ENCODE data around the gene DOC2B. TPM values are rescaled to one million over a fixed set of nuclear protein-coding genes. Genes with fewer than 3 reads are reported as not detected.
"Not testable (repeated sequence)": the region's sequence is repeated elsewhere in the genome, so short reads cannot be mapped to it uniquely, and the experiment has no call there.

The DOC2B gene
- total and polyA plus RNA-seq, 2 donors: 2.9 to 4.4 TPM

DNA sequence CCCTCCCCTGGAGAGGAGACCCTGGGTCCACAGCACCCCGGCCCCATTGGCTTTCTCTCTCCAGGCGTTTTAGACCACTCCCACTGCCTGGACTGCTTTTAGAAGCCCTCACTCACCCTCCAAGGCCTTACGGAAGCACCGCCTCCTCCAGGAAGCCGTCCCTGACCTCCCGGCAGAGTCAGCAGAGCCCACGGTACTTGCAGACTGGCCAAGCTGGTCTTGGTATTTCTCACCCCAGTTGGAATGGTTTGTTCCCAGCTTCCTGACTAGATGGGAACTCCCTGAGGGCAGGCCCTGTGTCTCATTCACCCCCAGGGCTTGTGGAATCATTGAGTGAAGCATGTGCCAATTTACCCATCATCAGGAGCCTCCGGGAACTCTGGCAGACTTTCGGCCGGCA, 34.9 kb downstream of the DOC2B start:
- H3K27ac ChIP-seq (ENCODE audit: low read depth in 1 of 2, low read length in 1 of 2): no peak overlapping the region
- no peaks in the 10 kb centered on the region for H3K9me3 ChIP-seq (ENCODE audit: control insufficient read depth in 2 of 2, insufficient read depth in 1 of 2, low read length in 1 of 2)
- H3K4me3 ChIP-seq (ENCODE audit: low read length in 2 of 2): no peak overlapping the region
- no peaks in the 10 kb centered on the region for H3K36me3 ChIP-seq (ENCODE audit: control insufficient read depth in 2 of 2, insufficient read depth in 2 of 2, low read length in 1 of 2)
- H3K27me3 ChIP-seq (ENCODE audit: control insufficient read depth in 2 of 2, insufficient read depth in 1 of 2, low read length in 1 of 2): peaks cover 8 to 15% of the 10 kb centered on the region in 2 donors
- H3K4me1 ChIP-seq (ENCODE audit: control insufficient read depth in 2 of 2, insufficient read depth in 2 of 2, low read length in 2 of 2): no peaks in the 10 kb centered on the region
- 94% methylated on average over 10 of the region's 10 CpGs for WGBS
- DNase-seq (ENCODE audit: low read depth in 6 of 9, low spot score in 9 of 9): no peak

DNA sequence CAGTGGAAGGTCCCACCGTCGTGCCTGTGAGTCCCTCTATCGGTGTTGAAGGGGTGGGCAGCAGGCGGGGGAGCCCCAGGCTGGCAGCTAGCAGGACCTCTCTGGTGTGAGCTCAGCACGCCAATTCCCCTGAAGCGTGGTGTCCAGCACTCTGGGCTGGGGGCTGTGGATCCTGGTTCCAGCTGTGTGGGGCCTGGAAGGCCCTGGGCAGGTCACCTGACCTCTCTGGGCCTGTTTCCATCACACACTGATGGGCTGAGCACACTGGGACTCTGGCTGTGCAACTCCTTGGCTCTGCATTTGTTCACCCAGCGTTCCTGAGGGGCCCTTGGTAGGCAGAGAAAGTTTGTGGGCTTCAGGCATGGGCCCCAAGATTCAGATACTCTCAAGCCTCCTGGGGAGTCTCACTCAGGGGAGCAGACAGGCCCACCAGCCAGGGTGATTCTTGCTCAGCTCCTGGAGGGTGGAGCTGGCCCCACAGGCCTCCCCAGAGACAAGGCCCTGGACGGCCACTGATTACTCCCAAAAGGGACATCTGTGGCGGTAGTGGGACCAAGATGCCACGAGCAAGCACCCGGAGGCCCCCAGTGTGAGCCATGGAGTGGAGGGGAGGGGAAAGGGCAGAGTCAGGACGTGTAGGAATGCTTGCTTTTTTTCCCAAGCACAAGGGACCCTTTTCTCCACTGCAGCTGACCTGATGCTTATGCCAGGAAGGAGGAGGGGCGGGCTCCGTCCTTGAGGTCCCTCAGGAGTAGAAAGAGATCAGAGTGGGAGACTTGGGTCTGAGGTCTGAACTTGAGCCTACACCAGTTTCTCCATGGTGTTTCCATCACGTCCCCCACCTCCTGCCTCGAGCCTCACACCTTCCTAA, 35.5 kb downstream of the DOC2B start:
- DNase-seq (ENCODE audit: low read depth in 6 of 9, low spot score in 9 of 9): no peak
- H3K27ac ChIP-seq (ENCODE audit: low read depth in 1 of 2, low read length in 1 of 2): no peak overlapping the region
- 95% methylated on average over 16 of the region's 16 CpGs for WGBS

DNA sequence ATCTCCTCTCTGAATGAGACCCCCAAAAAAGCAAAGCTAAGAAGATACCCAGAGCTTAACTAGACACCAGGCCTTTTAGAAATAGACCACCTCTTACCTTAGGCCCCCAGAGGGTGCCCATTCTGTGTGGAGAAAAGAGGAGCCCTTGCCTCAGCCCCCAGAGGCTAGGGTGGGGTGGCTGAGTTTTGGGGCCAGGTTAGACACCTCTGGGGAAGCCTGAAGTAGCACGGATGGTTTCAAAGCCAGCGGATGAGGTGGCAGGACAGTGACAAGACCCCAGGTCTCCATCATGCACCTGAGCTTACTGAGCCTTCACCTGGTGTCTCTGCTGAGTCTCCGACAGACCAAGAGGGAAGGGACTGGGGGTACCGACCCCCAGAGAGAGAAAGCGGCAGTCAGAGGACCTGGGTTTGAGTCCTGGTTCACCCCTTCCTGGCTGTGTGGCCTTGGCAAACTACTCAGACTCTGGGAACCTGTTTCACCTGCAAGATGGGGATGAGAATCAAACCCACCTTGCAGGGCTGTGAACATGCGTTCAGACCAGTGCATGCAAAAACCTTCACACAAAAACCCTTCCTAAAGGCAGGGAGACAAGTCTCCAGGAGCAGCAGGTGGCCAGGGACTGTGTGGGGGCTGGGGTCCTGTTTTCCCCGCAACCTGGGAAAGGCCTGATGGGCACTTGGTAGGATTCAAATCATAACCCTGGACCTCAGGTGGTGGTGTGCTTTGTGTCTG, 36.3 kb downstream of the DOC2B start:
- DNase-seq (ENCODE audit: low read depth in 6 of 9, low spot score in 9 of 9): no peak
- H3K27me3 ChIP-seq (ENCODE audit: control insufficient read depth in 2 of 2, insufficient read depth in 1 of 2, low read length in 1 of 2): peaks cover 8 to 15% of the 10 kb centered on the region in 2 donors
- H3K4me3 ChIP-seq (ENCODE audit: low read length in 2 of 2): no peak overlapping the region
- H3K27ac ChIP-seq (ENCODE audit: low read depth in 1 of 2, low read length in 1 of 2): no peak overlapping the region
- no peaks in the 10 kb centered on the region for H3K9me3 ChIP-seq (ENCODE audit: control insufficient read depth in 2 of 2, insufficient read depth in 1 of 2, low read length in 1 of 2)
- WGBS: 96% methylated on average over 7 of the region's 7 CpGs
- H3K36me3 ChIP-seq (ENCODE audit: control insufficient read depth in 2 of 2, insufficient read depth in 2 of 2, low read length in 1 of 2): no peaks in the 10 kb centered on the region
- H3K4me1 ChIP-seq (ENCODE audit: control insufficient read depth in 2 of 2, insufficient read depth in 2 of 2, low read length in 2 of 2): no peaks in the 10 kb centered on the region

More for the DNA sequence above, 35.5 kb downstream of the DOC2B start:
- no peaks in the 10 kb centered on the region for H3K4me1 ChIP-seq (ENCODE audit: control insufficient read depth in 2 of 2, insufficient read depth in 2 of 2, low read length in 2 of 2)
- H3K36me3 ChIP-seq (ENCODE audit: control insufficient read depth in 2 of 2, insufficient read depth in 2 of 2, low read length in 1 of 2): no peaks in the 10 kb centered on the region
- peaks cover 8 to 15% of the 10 kb centered on the region in 2 donors for H3K27me3 ChIP-seq (ENCODE audit: control insufficient read depth in 2 of 2, insufficient read depth in 1 of 2, low read length in 1 of 2)
- no peaks in the 10 kb centered on the region for H3K9me3 ChIP-seq (ENCODE audit: control insufficient read depth in 2 of 2, insufficient read depth in 1 of 2, low read length in 1 of 2)
- no peak overlapping the region for H3K4me3 ChIP-seq (ENCODE audit: low read length in 2 of 2)

DNA sequence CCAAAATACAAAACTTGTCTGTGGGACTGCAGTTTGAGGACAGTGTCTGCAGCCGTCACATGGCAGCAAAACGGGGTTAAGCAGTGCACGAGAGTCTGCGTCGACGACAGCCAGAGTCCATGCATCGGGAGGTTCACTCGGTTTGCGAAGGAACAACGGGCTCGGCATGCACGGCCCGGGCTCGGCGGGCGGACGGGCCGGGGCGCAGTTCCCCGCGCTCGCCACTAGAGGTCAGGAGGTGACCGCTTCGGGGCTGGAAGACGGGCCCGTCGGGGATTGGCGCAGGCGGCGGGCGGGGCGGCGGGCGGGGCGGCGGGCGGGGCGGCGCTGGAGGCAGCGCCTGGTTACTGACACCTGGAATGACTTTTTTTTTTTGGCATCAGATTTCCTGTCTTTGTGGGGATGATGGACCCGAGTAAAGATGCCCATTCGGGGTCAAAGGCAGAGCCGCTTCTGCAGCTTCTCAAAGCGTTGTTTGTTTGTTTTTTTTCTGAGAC, 37.6 kb downstream of the DOC2B start:
- no peaks in the 10 kb centered on the region for H3K36me3 ChIP-seq (ENCODE audit: control insufficient read depth in 2 of 2, insufficient read depth in 2 of 2, low read length in 1 of 2)
- no peak overlapping the region for H3K27ac ChIP-seq (ENCODE audit: low read depth in 1 of 2, low read length in 1 of 2)
- no peaks in the 10 kb centered on the region for H3K4me1 ChIP-seq (ENCODE audit: control insufficient read depth in 2 of 2, insufficient read depth in 2 of 2, low read length in 2 of 2)
- WGBS: 3% methylated on average over 44 of the region's 44 CpGs
- no peaks in the 10 kb centered on the region for H3K9me3 ChIP-seq (ENCODE audit: control insufficient read depth in 2 of 2, insufficient read depth in 1 of 2, low read length in 1 of 2)
- DNase-seq (ENCODE audit: low read depth in 6 of 9, low spot score in 9 of 9): peak; percentile 18 to 76 (median 54)
- H3K27me3 ChIP-seq (ENCODE audit: control insufficient read depth in 2 of 2, insufficient read depth in 1 of 2, low read length in 1 of 2): peaks cover 8 to 15% of the 10 kb centered on the region in 2 donors
- H3K4me3 ChIP-seq (ENCODE audit: low read length in 2 of 2): no peak overlapping the region

DNA sequence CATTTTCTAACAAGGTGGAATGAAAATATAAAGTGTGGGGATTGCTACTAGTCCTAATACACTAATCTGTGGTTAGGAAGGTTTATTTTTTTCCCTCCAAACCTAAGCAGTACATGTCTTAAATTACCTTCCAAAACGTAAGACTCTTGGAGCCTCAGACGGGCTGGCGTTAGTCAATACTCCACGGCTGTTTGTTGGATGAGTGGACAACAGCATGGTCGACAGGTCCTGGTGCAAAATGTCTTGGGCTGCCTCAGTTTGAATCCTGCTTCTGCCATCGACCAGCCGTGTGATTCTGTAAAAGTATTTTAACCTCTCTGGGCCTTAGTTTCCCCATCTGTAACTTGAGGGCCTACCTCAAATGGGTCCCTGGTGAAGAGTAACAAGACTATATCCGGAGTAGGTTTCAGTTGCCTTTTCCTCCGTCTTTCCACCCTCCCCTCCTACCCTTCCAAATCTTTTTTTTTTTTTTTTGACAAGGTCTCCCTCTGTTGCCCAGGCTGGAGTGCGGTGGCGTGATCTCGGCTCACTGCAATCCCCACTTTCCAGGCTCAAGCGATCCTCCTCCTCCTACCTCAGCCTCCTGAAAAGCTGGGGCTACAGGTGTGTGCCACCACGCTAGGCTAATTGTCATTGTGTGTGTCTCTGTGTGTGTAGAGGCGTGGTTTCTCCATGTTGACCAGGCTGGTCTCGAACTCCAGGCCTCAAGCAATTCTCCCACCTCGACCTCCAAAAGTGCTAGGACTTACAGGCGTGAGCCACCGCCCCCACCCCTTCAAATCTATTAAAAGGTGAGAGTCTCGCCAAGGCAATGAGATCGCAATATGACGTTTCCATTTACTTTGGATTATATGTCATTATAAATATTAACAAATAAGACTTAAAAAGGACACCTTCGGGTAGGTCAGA, 38.3 kb downstream of the DOC2B start:
- Histone ChIP-seq H3K4me3 (ENCODE audit: low read length in 2 of 2) (no peak overlapping the region), H3K27me3 (ENCODE audit: control insufficient read depth in 2 of 2, insufficient read depth in 1 of 2, low read length in 1 of 2) (peaks cover 8 to 15% of the 10 kb centered on the region in 2 donors), H3K27ac (ENCODE audit: low read depth in 1 of 2, low read length in 1 of 2) (no peak overlapping the region), H3K9me3 (ENCODE audit: control insufficient read depth in 2 of 2, insufficient read depth in 1 of 2, low read length in 1 of 2) (no peaks in the 10 kb centered on the region), H3K4me1 (ENCODE audit: control insufficient read depth in 2 of 2, insufficient read depth in 2 of 2, low read length in 2 of 2) (no peaks in the 10 kb centered on the region), H3K36me3 (ENCODE audit: control insufficient read depth in 2 of 2, insufficient read depth in 2 of 2, low read length in 1 of 2) (no peaks in the 10 kb centered on the region)
- 87% methylated on average over 23 of the region's 23 CpGs for WGBS
- DNase-seq (ENCODE audit: low read depth in 6 of 9, low spot score in 9 of 9): peak in 1 of 9 donors; percentile 0

DNA sequence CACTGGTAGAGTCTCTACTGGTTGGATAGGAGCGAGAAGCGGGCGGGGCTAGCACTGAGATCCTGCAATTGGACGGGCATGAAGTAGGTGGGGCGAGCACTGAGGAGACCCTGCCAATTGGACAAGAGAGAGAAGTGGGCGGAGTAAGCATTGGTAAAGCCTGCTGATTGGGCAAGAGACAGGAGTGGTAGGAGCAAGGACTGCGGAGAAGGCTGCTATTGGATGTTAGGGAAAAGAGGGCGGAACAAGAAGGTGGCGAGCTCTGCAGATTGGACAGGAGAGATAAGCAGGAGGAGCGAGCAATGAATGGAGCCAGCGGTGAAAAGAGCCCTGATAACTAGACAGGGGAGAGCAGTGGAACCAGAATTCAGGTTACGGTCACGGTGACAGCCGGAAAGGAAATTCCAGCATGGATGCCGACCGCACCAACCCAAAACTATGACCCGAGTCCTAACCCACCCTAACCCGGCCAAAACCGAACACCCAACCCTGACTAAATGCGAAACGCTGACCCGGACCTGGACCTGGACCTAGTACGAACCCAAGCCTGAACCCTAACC, 39.3 kb downstream of the DOC2B start:
- Histone ChIP-seq H3K36me3 (ENCODE audit: control insufficient read depth in 2 of 2, insufficient read depth in 2 of 2, low read length in 1 of 2) (no peaks in the 10 kb centered on the region), H3K9me3 (ENCODE audit: control insufficient read depth in 2 of 2, insufficient read depth in 1 of 2, low read length in 1 of 2) (no peaks in the 10 kb centered on the region), H3K4me1 (ENCODE audit: control insufficient read depth in 2 of 2, insufficient read depth in 2 of 2, low read length in 2 of 2) (no peaks in the 10 kb centered on the region), H3K27ac (ENCODE audit: low read depth in 1 of 2, low read length in 1 of 2) (no peak overlapping the region), H3K27me3 (ENCODE audit: control insufficient read depth in 2 of 2, insufficient read depth in 1 of 2, low read length in 1 of 2) (peaks cover 5 to 15% of the 10 kb centered on the region in 2 donors), H3K4me3 (ENCODE audit: low read length in 2 of 2) (no peak overlapping the region)
- WGBS: 98% methylated on average over 23 of the region's 23 CpGs
- no peak for DNase-seq (ENCODE audit: low read depth in 6 of 9, low spot score in 9 of 9)

DNA sequence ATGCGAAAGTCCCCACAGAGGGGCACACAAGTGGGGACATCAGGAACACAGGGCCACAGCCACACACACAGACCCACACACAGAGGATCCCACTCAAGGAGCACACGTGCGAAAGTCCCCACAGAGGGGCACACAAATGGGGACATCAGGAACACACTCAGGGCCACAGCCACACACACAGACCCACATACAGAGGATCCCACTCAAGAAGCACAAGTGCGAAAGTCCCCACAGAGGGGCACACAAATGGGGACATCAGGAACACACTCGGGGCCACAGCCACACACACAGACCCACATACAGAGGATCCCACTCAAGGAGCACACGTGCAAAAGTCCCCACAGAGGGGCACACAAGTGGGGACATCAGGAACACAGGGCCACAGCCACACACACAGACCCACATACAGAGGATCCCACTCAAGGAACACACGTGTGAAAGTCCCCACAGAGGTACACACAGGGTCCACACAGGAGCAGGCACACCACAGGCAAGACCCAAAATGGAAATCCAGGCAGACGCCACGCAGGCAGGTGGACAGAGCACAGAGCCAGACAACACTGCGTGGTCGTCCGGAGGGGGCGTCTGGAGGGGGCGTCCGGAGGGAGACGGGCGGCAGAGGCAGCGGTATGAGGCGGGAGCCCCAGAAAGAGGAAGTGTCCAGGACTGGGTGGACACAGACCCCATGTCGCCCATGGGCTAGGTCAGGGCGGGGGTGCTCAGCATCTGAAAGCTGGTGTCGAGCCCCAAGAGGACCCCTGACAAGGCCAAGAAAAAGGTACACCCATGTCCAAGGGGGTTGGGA, 41.8 kb downstream of the DOC2B start:
- DNase-seq (ENCODE audit: low read depth in 6 of 9, low spot score in 9 of 9); H3K36me3 ChIP-seq (ENCODE audit: control insufficient read depth in 2 of 2, insufficient read depth in 2 of 2, low read length in 1 of 2); H3K4me3 ChIP-seq (ENCODE audit: low read length in 2 of 2); H3K27ac ChIP-seq (ENCODE audit: low read depth in 1 of 2, low read length in 1 of 2); H3K9me3 ChIP-seq (ENCODE audit: control insufficient read depth in 2 of 2, insufficient read depth in 1 of 2, low read length in 1 of 2); H3K4me1 ChIP-seq (ENCODE audit: control insufficient read depth in 2 of 2, insufficient read depth in 2 of 2, low read length in 2 of 2): not testable (repeated sequence)
- WGBS: 80% methylated on average over 20 of the region's 22 CpGs
- H3K27me3 ChIP-seq (ENCODE audit: control insufficient read depth in 2 of 2, insufficient read depth in 1 of 2, low read length in 1 of 2): peaks cover 5 to 15% of the 10 kb centered on the region in 2 donors

Data from thymus (tissue), 11 donors.